NCI-H82 (cell line): ENCODE data around the gene RIT1.
"Not testable (repeated sequence)": the region's sequence is repeated elsewhere in the genome, so short reads cannot be mapped to it uniquely, and the experiment has no call there.

Experiments used
- DNase-seq: peaks from one replicate; lab custom pipeline; 2025; lab: John Stamatoyannopoulos, UW

Gene RIT1

DNA sequence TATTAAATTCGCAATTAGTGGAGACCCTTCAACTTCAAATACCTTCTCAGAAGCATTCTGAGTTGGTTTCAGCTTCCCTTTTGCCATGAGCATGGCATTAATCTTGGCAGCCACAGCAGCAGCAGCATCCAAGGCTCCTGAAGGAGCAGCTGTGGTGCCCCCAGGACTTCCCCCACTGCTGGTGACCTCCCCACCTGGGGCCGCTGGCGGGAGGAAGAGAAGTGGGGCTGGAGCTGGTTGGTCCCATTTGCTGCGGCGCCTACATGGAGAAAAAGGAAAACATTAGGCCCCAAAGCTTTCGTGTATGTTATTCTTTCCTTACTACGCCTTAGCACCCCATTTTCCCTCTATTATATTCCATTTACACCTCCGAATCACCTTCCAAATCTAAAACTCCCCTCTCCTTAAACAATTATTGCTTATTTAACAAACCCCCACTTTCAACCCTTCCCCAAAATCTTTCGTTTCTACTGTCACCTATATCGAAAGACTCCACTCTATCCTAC is 22.5 kb upstream of the RIT1 start:
- DNase-seq = peak; percentile 49

DNA sequence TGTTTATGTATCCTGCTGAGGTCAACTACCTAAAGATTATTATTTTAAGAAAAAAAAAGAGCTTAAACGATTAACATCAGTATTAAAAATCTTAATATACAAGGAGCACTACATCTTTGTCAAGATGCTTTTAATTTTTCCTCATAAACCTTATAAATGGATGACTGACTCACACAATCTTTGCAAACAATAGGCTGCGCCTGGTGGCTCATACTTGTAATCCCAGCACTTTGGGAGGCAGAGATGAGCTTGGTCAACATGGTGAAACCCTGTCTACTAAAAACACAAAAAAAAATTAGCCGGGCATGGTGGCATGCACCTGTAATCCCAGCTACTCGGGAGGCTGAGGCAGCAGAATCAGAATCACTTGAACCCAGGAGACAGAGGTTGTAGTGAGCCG is 21.3 kb upstream of the RIT1 start:
- no peak for DNase-seq

DNA sequence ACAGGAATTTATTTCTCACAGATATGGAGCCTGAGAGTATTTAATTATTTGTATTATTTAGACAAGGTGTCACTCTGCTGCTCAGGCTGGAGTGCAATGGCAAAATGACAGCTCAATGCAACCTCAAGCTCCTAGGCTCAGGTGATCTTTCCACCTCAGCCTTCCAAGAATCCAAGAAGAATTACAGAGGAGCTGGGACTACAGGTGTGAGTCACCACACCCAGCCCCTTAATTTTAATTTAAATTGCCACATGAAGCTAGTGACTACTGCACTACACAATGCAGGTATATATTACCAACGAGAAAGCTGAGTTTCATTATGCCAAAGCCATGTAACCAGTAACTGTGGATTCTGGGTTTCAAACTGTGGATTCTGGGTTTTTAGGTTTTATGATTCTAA is 20.9 kb upstream of the RIT1 start:
- DNase-seq = no peak

DNA sequence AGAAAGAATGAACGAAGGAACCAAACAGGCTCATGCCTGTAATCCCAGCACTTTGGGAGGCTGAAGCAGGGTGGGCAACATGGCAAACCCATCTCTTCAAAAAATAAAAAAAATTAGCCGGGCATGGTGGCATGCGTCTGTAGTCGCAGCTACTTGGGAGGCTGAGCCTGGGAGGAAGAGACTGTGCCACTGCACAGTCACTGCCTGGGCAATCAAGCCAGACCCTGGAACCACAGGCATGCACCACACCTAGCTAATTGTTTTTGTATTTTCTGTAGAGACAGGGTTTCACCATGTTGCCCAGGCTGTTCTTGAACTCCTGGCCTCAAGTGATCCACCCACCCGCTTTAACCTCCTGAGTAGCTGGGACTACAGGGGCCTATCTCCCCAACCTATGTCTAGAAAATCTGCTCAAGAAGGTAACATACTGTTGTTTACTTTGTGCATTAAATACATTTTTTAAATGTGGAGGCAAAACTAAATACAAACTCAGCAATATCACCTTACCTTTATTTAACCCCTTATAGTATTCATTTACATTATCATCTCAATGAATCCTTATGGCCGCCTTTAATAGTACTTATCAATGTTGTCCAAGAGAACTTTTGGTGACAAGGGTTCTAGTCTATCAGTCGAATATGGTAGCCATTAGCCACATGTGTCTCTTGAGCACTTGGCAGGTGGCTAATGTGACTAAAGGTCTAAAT is 20.3 kb upstream of the RIT1 start:
- DNase-seq = no peak

DNA sequence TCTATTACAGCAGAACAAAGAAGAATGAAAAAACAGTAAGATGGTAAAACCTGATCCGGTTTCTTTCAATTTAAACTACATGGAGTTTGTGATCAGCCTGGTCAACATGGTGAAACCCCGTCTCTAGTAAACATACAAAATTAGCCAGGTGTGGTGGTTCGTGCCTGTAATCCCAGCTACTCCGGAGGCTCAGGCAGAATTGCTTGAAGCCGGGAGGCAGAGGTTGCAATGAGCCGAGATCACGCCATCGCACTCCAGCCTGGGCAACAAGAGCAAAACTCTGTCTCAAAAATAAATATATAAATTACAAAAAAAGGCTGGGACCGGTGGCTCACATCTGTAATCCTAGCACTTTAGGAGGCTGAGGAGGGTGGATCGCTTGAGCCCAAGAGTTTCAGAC is 19.6 kb upstream of the RIT1 start:
- DNase-seq = not testable (repeated sequence)

DNA sequence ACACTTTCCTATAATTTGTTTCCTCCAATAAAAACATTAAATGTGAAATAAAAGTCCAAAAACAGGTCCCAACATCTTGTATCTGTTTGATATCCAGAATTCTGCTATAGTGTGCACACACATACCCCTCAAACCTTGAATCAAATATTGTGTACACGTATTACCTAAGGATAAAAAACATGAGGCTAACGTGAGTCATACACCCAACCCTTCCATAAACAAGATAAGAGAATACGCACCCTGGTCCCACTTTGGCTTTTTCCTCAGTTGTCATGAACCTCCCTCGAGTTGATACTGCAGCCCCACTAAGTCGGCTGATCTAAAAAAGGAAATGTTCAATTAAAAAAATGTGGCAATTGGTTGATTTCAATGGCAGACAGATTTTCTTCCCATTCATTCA is 17.9 kb upstream of the RIT1 start:
- no peak for DNase-seq

DNA sequence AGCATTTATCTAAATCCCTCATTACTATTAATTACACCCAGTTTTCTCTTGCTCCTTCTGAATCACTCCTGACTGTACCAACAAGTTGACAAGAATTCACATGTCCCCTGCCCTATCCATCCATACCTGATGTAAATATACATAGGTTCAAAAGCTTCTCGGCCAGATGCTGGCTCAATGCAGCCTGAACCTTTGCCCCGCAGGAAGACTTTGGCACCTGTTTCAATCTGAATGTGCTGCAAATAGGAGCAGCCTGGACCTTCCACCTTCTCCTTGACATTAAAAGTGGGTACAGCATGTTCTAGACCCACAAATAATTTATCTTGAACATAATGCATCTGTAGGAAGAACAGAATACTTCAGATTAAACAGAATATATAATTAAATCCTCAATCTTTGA is 14.4 kb upstream of the RIT1 start:
- no peak for DNase-seq

DNA sequence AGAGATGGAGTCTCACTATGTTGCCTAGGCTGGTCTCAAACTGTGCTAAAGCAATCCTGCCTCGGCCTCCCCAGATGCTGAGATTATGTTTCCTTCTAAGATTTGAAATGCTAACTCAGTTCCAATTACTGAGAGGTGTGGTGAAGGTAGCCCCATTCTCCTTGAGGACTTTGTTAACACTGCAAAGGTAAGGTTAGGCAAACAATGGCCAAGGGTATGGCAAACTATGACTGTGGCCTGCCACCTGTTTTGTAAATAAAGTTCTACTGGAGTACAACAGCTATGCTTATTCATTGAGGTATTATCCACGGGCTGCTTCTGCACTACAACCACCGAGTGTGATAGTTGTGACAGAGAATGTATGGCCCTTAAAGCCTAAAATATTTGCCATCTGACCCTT is 9.6 kb upstream of the RIT1 start:
- DNase-seq = no peak

DNA sequence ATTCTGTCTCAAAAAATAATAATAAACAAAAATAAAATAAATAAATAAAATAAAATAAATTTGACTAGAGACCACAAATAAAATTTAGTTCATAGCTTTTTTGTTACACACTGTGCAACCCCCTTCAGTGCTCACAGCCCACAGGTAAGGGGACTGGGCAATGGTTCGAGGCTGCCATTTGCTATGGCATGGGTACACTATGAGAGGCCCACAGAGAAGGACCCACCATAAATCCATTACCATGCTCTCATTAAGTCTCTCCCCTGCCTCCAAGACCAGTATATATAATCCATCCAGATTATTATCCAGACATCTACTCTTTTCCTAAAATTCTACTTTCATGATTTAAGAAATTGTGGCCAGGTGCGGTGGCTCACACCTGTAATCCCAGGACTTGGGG is 8.7 kb upstream of the RIT1 start:
- no peak for DNase-seq

DNA sequence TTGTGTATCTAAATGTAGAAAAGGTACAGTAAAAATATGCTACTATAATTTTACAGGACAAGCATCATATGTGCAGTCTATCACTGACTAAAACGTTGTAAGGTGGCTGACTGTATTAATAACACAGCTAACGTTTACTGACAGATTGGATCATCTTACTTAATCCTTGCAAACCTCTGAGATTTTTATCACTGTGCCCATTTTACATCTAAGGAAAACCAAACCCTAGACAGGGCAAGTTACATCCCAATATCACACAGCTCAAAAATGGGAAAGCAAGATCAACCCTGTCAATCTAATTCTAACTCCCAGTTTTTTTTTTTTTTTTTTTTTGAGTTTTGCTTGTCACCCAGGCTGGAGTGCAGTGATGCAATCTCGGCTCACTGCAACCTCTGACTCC is 7.5 kb upstream of the RIT1 start:
- DNase-seq = no peak

DNA sequence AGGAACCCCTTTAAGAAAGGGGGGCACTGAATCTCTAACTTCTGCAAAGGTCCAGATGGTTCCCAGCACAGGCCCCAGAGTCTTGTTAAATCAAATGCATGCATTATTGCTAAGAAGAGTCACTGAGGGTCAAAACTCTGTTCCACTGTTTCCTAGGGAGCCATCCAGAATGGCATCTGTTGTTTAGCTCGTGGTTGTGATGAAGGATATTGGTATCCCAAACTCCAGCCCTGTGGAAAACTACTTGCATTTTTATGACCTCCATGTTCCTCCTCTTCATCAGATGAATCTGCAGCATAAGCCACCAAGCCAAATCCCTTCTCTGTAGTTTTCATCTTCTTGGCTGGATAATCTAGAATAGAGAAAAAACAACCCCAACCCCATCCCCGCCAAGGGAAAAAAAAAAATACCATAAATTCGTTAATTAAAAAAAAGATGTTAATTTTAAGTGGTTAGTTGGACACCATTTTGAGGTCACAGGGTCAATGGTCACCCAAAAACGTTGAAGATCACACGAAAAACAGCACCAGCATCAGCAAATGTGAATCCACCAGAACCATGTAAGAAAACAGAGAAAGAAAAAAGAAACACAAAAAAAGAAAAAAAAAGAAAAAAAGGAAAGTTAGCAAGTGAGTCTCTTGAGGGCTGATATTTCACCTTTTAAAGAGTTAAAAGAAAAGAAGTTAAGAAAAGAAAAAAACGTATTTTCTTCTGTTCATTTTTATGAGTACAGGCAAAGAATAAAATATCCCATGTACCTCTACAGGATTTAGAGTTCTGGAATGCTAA is 3.0 kb upstream of the RIT1 start:
- DNase-seq = no peak

DNA sequence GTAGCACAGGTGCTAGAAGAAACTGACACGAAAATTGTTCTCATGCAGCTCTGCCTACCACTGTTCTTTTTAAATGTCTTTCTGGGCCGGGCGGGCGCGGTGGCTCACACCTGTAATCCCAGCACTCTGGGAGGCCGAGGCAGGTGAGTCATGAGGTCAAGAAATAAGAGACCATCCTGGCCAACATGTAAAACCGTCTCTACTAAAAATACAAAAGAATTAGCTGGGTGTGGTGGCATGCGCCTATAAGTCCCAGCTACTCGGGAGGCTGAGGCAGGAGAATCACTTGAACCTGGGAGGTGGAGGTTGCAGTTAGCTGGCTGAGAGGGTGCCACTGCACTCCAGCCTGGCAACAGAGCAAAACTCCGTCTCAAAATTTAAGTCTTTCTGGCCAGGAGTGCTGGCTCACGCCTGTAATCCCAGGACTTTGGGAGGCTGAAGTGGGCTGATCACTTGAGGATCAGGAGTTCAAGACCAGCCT is 947 bp upstream of the RIT1 start:
- no peak for DNase-seq

DNA sequence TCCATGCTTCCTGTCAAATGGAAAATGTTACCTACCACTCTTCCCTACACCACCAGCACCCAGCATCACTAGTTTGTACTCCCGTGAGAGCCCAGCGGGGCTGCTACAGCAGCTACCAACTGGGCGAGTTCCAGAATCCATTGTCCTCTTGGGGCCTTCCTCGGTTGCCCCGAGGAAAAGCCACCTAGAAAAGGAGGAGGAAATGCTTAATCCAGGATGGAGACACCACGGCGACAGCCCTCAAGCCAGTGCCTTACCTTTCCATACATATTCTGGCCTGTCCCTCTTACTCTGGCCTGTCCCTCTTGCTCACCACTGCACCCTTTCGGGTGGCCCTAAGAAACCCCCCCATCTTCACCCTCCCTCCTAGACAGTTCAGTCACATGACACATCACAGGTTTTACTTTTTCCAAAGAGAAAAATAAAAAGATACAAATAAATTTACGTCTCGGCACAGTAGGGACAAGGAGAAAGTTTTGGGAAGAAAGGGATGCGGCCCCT is 478 bp downstream of the RIT1 start:
- peak; percentile 66 for DNase-seq

DNA sequence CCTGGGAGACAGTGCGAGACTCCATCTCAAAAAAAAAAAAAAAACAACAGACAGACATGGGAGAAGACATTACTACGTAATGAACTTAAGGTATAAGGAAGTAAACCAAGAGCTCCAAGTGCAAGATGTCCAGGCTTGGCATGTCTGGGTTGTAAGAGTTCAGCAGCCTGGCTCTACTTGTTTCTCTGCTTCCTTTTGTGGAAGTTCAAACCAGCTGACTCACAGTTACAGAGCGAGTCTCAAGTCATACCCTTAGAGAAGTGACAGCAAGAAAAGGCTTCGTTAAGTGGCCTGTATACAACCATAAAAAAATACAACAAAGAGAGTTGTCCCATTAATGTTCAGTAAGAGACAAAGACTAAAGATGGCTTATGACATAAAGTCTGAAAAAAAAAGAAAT is 1.3 kb downstream of the RIT1 start:
- DNase-seq = no peak

DNA sequence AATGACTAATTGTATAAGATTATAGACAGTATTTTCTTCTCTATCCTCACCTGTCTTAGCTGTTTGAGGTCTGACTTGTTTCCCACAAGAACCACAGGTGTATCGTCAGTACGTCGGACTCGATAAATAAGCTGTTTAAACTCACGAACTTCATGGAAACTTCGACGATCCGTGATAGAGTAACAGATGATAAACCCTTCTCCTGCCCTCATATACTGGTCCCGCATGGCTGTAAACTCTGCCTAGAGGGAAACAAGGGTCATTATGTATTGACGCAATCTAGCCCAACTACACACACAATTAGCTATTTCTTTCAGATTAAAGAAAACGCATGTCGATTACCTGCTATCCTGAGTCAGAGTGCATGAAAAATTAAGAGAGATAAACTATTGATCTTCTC is 6.9 kb downstream of the RIT1 start:
- no peak for DNase-seq

DNA sequence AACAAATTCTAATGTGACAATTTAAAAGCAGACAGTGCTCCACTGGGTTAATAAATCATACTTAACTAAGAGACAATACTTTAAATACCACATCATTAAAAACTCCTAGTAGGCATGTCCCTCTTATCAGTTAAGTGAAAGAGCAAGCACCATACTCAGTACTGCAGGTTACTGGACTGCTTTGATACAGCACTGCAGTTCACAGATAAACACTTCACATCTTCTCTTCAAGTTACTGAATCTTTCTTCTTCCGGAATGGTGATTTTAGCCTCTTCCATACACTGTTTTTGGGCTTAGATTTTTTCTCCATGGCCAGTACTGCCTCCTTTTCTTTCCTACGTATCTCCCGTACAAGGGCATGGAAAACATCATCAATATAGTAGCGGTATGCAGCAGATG is 11.0 kb downstream of the RIT1 start:
- no peak for DNase-seq

DNA sequence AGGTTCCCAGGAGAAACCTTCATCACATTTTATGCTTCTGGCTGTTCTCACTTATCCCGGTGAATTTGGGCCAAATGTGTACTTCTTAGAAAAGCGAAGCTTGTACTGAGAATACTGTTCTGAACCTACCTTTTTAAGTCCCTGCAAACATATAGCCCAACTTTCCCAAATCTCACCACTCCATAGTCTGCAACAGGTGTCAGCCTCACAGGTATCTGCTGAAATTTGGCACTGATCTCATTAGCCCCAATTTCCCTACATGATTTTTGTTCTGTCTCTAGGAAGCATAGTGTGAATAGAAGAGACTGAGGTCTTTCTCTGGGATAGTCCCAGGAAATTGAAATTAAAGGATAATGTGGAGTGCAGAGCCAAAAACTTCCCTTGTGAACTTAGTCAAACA is 11.5 kb downstream of the RIT1 start:
- no peak for DNase-seq

DNA sequence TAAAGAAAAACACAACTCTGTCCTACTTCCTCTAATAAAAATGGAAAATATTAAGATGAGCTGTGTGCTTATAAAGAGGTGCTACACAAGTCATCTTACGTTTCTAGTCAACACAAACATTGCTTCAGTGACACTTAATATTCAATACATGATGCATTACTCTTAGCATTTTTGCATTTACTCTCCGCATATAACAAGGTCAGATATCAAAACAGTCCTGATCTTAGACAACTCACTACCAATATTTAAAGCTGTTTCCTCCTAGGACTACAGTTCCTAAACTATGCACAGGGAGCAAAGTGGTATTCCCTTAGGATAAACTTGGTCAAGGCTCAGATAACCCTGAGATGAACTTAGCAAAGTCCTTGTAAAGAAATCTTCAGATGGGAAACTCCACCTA is 12.3 kb downstream of the RIT1 start:
- DNase-seq = no peak

DNA sequence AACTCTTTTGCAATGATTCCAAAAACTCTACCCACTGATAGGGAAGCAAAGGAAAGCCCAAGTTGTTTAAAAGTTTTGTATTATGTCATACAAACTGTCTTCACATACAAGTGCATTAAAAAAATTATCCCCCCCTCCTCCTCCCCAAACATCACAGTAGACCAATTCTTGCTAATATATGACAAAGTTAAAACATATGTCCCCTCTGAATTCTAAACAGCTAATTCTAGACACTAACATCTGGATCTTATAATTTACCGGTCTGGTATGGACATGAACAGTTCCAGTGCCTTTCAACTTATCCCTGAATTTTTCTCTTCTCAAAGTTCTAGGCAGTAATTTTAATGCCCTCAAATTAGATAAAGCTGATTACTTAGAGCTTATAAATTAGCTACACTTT is 13.4 kb downstream of the RIT1 start:
- no peak for DNase-seq

DNA sequence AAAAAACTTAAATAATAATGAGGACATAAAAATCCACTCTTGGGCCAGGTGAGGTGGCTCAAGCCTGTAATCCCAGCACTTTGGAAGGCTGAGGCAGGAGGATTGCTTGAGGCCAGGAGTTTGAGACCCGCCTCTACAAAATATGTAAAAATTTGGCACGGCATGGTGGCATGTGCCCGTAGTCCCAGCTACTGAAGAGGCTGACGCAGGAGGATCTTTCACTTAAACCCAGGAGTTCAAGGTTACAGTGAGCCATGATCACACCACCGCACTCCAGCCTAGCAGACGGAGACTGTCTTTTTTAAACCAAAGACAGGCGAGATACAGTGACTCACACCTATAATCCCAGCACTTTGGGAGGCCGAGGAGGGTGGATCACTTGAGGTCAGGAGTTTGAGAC is 14.7 kb downstream of the RIT1 start:
- DNase-seq = not testable (repeated sequence)

DNA sequence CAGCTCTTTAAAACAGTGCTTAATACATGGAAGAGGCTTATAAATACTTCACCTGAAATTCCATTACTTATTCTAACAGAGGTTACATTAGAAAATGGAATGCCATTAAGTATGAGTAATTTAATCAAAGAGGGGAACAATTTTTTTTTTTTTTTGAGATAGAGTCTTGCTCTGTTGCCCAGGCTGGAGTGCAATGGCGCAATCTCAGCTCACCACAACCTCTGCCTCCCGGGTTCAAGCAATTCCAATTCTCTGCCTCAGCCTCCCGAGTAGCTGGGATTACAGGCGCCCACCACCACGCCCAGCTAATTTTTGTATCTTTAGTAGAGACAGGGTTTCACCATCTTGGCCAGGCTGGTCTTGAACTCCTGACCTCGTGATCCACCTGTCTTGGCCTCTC is 15.5 kb downstream of the RIT1 start:
- DNase-seq = not testable (repeated sequence)

DNA sequence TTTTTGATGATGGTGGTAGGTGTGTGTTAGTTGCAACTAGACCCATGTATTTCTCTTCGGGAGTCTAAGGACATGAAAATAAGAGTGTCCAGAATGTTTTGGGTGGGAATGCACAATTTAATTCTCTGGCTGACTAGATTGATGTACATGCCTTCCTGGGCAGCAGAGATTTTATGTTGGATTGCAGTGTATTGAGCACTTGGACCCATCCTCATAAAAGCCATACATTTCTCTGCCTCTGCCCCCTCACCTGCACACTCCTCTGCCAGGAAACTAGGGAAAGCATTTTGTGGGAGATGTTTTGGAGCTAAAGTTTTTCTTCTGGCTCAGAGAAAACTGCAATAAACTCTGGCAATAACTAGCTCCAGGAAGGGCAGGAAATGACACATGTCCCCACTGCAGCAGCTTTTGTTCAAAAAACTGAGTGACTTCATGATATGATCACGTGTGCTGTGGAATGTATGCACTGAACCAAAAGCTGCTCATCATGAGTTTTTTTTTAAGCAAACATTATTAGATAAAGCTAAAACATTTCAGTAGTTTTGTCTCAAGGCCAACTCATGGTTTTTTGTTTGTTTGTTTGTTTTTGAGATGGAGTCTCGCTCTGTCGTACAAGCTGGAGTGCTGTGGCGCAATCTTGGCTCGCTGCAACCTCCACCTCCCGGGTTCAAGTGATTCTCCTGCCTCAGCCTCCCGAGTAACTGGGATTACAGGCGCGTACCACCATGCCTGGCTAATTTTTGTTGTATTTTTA is 17.6 kb downstream of the RIT1 start:
- DNase-seq = no peak

DNA sequence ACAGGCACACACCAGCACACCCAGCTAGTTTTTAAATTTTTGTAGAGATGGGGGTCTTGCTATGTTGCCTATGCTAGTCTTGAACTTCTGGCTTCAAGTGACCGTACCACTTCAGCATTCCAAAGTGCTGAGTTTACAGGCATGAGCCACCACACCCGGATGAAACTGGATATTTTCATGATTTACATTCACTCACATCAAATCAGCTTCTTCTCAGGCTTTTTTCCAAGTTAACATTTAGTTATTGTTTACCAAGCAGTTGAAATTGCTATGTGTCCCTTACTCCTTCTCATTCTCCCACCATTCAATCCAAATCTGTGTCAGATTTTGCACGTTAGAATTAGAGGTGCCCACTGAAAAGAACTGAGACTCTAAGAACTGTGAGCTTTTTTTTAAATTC is 18.4 kb downstream of the RIT1 start:
- no peak for DNase-seq
